Lung (tissue), 12 donors: ENCODE results near the gene BRI3. TPM values are rescaled to one million over a fixed set of nuclear protein-coding genes. Genes with fewer than 3 reads are reported as not detected.
A peak's percentile ranks its signal among the peaks of the same experiment; 100 is the strongest.

Experiments used
- ATAC-seq: fragments of 200-7000 bp; cut with Tn5 transposase; one replicate; pipeline ENCODE4 v1.9.1; 2020; ENCODE audit warnings: moderate number of reproducible peaks; ENCODE audit not compliant: insufficient read depth, low FRiP score
- DNase-seq, 3 donors: peaks; one replicate each; pipeline ENCODE4 v3.0.0-alpha.2; 2013 to 2017
- H3K27ac ChIP-seq, 2 donors: one replicate each; pipeline ENCODE4 v1.5.1; 2013; ENCODE audit warnings: mild to moderate bottlenecking in 2 of 2, moderate library complexity in 2 of 2, control low read depth in 1 of 2, inconsistent platforms in 1 of 2, low read depth in 1 of 2, low read length in 1 of 2
- H3K27me3 ChIP-seq, 3 donors: one replicate each; pipeline ENCODE4 v1.5.1; 2013; ENCODE audit warnings: low read length in 2 of 3; ENCODE audit not compliant: control insufficient read depth in 3 of 3, insufficient read depth in 3 of 3
- H3K36me3 ChIP-seq, 4 donors: one replicate each; pipeline ENCODE4 v1.5.1; 2013; ENCODE audit warnings: low read length in 4 of 4, mild to moderate bottlenecking in 1 of 4, moderate library complexity in 1 of 4; ENCODE audit not compliant: control insufficient read depth in 4 of 4, insufficient read depth in 4 of 4
- H3K4me1 ChIP-seq, 5 donors: one replicate each; pipeline ENCODE4 v1.5.1; 2013; ENCODE audit warnings: low read length in 5 of 5, mild to moderate bottlenecking in 2 of 5, moderate library complexity in 1 of 5; ENCODE audit not compliant: control insufficient read depth in 5 of 5, insufficient read depth in 5 of 5
- H3K4me3 ChIP-seq: one replicate; pipeline ENCODE4 v1.5.1; 2013; ENCODE audit warnings: mild to moderate bottlenecking, control low read depth, moderate library complexity
- H3K9ac ChIP-seq, 2 donors: one replicate each; pipeline ENCODE4 v1.5.1; 2013; ENCODE audit warnings: low read length in 2 of 2, control low read depth in 1 of 2; ENCODE audit not compliant: insufficient read depth in 1 of 2
- H3K9me3 ChIP-seq, 4 donors: one replicate each; pipeline ENCODE4 v1.5.1; 2013; ENCODE audit warnings: low read length in 3 of 4, mild to moderate bottlenecking in 1 of 4, moderate library complexity in 1 of 4; ENCODE audit not compliant: control insufficient read depth in 4 of 4, insufficient read depth in 3 of 4
- CTCF ChIP-seq: IDR thresholded peaks from 2 replicates; pipeline ENCODE4 v1.5.1; 2012; ENCODE audit warnings: mild to moderate bottlenecking; ENCODE audit errors: control extremely low read depth, extremely low read depth
- WGBS, 2 donors: extraction: QIAGEN DNeasy Blood & Tissue Kit; methylation state at CpG; one replicate each; pipeline ENCODE4 v1.1.7; 2013; 5-methylcytosine and 5-hydroxymethylcytosine counted together
- polyA plus RNA-seq, 2 donors: library from polyadenylated mRNA; stranded (reverse); fragments of 200-250 nt; gene quantifications; one replicate each; pipeline ENCODE4 v1.2.1, GENCODE V29; 2013
- total RNA-seq, 2 donors: library from RNA; depleted of rRNA in 1 of 2; stranded (reverse); fragments of >200 nt in 1 of 2; gene quantifications; one replicate each; pipeline ENCODE4 v1.2.1, GENCODE V29; 2014 to 2021
- donor health status: control.
- donor health status: control.
- donor health status: Bipolar disorder and iron deficiency.
- donor health status: healthy.
- donor health status: DM: yes; HTN: yes; CAD: no.

Gene BRI3
- total and polyA plus RNA-seq, 4 donors = 99.7 to 615 (median 439) TPM

GRCh38 chr7:98297626-98298286 is 16.3 kb downstream of the BRI3 start:
- no peaks in the 10 kb centered on the region for H3K4me1 ChIP-seq
- H3K27ac ChIP-seq = no peak overlapping the region
- H3K4me3 ChIP-seq = no peak overlapping the region
- DNase-seq = peak in 1 of 3 donors; percentile 39
- peaks cover 0 to 38% (median 2%) of the 10 kb centered on the region in 4 donors for H3K36me3 ChIP-seq
- WGBS, 2 donors = 74 to 80% methylated on average over 21 of the region's 21 CpGs
- no peak for ATAC-seq
- H3K9me3 ChIP-seq = no peaks in the 10 kb centered on the region
- TF ChIP-seq CTCF = no peak
- no peak overlapping the region for H3K9ac ChIP-seq
- no peaks in the 10 kb centered on the region for H3K27me3 ChIP-seq

DNA sequence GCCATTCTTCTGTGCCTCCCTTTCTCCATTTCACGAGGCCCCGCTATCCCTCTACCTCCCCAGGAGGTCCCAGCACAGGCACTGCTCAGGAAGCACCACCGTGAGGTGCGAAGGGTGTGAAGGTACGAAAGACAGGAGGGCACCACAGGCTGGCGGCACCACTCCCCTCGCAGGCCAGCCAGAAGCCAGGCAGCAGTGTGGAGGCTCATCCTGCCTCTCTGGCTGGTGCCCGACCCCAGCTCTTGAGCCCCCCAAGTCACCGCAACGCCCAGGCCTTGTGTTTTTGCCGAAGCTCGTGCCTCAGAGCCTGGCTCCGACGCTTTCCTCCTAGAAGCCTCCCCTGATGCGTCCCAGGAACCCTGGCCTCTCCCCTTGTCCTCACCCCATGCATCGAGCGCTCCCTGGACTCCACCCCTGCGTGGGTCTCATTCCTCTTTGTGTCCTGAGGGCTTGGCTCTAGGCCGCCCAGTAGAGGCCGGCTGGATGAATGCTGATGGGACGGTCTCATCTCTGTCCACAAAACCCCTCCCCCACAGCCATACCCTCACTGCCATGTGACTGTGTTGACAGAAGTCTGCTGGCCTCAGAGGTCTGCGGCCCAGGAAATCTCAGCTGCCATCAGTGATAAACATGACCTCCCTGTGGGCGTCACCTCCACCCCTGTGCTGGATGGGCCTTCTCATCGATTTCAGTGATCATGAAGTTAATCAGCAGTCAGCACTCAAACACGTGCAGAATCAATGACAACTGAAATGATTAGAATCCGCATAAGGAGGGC is 19.3 kb downstream of the BRI3 start:
- no peak overlapping the region for H3K9ac ChIP-seq
- ATAC-seq = no peak
- 90% methylated on average over 26 of the region's 26 CpGs for WGBS, 2 donors
- DNase-seq = no peak
- TF ChIP-seq CTCF = no peak
- no peaks in the 10 kb centered on the region for H3K27me3 ChIP-seq
- no peaks in the 10 kb centered on the region for H3K4me1 ChIP-seq
- no peaks in the 10 kb centered on the region for H3K9me3 ChIP-seq
- H3K36me3 ChIP-seq = peaks cover 0 to 24% (median 0%) of the 10 kb centered on the region in 4 donors
- H3K27ac ChIP-seq = no peak overlapping the region
- no peak overlapping the region for H3K4me3 ChIP-seq

GRCh38 chr7:98301693-98302470 is 20.4 kb downstream of the BRI3 start:
- H3K27ac ChIP-seq = no peak overlapping the region
- ATAC-seq (no peak), DNase-seq (no peak)
- WGBS, 2 donors = 91 to 95% methylated on average over 20 to 22 of the region's 22 CpGs
- no peaks in the 10 kb centered on the region for H3K9me3 ChIP-seq
- H3K27me3 ChIP-seq = no peaks in the 10 kb centered on the region
- no peak overlapping the region for H3K9ac ChIP-seq
- no peak for TF ChIP-seq CTCF
- H3K36me3 ChIP-seq = peaks cover 0 to 25% (median 0%) of the 10 kb centered on the region in 4 donors
- no peak overlapping the region for H3K4me3 ChIP-seq
- H3K4me1 ChIP-seq = no peaks in the 10 kb centered on the region
